HTR-8/SVneo (cell line): Measurements from ENCODE around the gene PALMD.

Experiments used
- DNase-seq: peaks from one replicate; pipeline ENCODE4 v3.0.0; 2011; ENCODE audit warnings: low spot score, mixed read lengths; ENCODE audit not compliant: insufficient read length
- FAIRE-seq: peaks from 2 replicates; lab custom pipeline; 2011; peaks lifted over from hg19 to GRCh38; lab: Jason Lieb, UNC

The PALMD gene

DNA sequence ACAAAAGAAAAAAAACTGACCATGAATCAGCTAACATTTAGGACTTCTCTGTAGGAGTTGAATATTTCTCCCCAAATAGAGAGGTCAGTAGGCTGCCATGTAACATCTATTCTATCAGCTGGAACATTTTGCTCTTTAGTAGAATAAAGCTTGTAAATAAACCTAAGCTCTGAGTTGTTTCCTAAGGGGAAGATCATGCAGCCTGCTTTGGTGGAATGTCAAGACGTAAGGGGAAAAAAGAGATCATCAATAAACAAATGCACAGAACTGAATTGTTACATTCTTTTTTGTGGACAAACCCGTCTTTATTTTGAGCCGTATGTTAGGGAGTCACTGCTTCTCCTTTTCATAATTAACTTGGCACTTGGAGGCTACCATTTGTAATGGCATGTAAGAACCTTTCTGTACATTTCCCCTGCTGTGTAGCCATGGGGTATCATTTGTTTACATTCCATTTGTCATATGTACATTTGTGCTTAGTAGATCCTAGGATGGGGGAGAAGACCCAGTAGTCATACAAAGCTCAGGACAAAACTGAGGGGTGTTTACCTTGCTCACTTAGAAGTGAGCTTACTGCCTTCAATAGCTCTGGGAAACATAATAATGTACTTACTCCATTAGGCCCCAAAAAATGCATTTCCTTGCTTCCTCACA, 10.8 kb upstream of the PALMD start:
- FAIRE-seq, result no peak
- DNase-seq, result no peak

DNA sequence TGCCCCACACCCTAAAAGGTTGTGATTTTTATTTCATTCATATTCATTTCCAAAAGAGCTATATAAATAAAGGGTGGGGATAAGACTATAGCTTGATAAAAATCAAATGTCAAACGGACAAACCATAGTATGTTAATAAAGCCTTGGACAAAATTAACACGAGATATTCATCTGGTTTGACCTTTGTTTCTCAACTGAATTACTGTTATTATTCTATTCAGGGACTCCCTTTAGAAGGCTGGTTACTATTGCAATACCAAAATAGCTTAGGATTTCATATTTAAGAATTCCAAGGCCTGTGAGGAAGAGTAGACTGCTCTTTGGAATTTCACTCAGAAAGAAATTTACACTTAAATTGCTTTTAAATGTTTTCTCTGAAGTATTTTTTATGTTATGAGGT, 10.2 kb upstream of the PALMD start:
- no peak for FAIRE-seq
- DNase-seq, result no peak

DNA sequence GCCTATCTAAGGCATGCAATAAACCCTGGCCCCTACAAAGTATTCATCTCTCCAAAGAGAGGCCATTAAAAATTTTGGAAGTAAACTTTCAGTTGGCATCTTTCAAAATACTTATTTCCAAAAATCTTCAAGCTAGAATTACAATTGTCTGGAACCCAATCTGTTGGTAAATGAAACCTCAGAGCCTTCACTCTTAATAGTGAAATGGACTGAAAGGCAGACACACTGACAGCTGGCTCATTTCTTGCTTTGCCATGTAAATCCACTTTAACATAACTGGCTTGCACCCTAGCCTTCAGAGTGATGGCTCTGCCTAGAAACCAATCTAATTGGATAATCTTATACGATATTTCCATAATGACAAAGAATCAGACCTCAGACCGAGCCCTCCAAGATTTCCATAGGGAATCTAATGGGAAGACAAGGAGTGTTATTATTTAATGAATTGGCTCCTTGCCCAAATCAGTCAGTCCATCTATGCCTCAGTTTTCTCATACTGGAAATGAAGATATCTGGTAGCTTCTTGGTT, 9.2 kb upstream of the PALMD start:
- no peak for FAIRE-seq
- DNase-seq, result no peak

DNA sequence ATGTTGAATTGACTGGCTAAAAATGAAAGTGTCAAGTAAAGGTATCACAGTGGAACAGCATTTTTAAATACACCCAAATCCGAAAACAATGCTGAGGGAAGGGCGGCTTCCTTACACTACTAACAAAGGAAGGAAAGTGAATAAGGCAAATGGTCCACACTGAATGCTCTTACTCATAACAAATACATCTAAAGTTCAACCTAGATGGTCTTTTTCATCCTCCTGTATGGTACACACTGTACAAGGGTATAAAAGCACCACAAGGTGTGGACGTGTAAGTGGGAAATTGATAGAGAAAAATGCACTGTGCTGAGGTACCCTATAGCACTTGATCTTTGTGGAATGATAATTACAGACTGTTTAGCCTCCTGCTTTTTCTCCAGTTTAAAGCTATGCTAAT, 7.1 kb upstream of the PALMD start:
- FAIRE-seq (no peak), DNase-seq (no peak)

DNA sequence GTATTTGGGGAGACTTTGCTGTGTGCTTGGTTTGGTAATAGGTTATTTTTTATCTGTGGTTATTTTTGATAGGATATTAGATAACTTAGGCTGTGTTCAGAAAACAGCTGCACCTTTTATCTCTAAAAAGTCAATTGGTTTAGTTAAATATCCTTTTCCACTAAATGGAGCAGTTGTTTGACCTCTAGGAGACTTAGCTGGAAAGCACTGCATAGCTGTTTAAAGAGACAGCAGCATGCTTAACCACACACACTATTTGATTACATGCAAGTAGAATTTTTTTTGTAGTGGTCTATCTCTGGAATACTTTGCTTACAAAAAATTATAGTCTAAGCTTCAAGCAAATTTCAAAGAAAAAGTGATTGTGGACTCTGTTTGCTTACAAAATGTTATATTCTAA, 6.5 kb upstream of the PALMD start:
- DNase-seq (no peak), FAIRE-seq (no peak)

DNA sequence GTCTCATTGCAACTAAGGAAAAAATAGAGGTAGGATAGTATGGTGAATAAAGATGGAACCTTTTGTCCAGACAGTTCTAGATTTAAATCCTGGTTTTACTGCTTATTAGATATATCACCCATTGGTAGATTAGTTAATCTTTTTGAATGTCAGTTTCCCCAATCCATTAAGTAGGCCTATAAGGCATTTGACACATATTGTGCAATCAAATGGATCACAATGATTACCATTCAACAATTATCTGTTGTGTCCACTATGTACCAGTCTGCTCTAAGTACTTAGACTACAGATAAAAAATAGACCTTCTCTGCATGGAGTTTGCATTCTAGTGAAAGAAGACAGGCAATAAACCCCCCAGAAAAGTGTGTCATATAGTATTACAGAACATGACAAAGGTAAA, 6.0 kb upstream of the PALMD start:
- FAIRE-seq (no peak), DNase-seq (no peak)

DNA sequence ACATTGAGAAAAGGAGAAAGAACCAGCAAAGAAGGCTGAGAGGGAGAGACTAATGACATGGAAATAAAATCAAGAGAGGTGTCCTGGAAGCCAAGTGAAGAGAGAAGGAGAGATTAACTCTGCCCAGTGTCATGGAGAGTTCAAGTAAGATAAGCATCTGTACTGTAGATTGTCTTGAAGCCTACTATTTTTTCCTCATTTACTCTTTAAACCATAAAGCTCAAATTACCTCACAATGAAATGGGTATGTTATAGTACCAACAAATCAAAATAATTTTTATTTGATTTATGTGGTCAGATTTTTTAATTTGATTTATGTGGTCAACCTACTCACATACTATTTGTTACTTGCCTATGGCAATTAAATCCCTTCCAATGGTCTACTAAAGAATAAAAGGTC, 5.2 kb upstream of the PALMD start:
- DNase-seq, result no peak
- no peak for FAIRE-seq

DNA sequence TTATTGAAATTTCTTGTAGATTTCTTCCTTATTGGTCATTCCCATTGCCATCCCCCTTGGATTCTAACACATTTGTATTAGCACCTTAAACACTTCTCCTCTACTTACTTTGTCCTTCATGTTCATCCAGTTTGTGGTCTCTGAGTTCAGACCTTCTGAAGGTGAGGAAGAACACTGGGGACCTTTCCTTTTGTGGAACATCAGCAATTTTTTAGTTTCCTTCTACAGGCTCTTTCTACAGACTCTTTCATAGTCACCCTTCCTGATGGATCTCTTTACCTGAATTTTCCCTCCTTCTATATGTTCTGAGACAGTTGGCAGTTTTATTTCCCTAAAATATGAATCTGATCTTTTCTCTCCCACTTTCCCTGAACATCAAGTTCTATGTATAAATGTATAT, 4.4 kb upstream of the PALMD start:
- no peak for DNase-seq
- FAIRE-seq, result no peak

DNA sequence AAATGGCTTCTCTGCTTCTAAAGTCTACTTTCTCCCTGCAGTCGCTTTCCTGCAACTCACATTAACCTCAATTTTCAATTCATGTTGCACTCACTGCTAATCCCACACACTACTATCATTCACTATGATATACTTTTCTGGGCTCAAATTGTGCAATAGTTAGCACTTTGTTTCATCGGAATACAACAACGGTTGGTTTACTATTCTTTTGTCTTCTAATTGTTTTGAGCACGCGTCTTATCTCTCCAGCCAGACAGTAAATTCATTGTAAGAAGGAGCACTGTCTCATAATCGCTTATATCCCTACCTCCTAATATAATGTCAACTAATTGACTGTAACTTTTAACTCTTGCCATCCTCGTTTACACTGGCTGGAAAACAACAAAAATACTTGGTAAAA, 3.9 kb upstream of the PALMD start:
- no peak for FAIRE-seq
- DNase-seq, result no peak

DNA sequence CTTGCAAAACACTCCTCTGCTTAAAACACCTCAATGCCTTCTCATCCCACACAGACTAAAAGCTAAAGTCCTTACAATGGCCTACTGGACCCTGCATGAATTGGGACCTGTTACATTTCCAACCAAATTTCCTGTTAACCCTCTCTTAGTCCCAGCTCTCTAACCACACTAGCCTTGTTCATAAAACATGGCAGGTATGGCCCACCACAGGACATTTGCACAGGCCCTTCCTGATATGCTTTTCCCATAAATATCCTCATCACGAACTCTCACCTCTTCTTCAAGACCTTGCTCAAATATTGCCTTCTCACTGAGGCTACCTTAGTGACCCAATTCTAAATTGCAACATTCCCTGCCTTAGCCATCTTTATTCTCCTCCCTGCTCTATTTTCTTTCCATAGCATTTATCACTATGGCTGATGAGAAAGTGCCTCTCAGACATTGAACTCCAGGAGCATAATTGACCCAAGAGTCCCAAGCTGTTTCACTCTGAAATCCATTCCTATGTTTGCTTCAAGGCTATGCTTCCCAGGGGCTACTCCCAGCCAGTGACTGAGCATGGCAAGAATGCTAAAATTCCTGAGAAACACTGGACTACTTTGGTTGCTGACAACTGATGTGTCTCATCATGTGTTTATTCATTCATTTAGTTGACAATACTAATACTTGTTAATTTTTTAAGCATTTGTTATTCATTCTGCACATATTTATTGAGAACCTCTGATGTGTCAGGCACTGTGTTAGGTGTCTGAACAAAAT, 2.7 kb upstream of the PALMD start:
- FAIRE-seq, result no peak
- no peak for DNase-seq

DNA sequence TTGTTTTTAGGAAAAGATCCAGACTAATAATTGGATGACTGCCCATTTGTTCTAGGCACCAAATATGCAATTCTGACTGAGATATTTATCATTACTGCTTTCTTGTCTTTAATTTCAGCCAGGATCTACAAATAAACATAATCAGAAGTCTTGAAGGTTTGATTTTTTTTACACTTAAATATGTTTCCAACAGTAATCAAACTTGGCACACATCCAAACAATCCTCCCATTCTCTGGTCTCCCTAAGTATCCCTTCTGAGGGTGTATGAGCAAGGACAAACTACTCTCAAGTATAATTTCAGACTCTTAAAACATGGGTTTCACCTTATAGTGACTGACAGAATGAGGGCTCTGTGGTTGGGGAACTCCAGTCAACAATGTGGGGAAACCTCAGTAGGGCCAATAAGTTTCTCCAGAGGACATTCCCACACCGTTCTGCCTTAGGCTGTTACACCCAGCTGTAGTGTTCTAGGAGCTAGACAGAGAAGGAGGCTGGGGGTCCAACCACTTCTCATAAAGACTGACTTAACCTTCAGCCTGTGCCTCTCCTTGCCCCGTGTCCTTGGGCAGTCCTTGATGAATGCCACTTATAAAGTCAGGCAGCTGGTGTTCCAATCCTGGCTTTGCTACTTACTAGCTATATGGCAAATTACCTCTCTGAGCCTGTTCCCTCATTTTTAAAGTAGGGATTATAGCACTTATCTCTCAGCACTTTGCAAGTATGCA, 1.5 kb upstream of the PALMD start:
- FAIRE-seq, result no peak
- DNase-seq, result no peak

DNA sequence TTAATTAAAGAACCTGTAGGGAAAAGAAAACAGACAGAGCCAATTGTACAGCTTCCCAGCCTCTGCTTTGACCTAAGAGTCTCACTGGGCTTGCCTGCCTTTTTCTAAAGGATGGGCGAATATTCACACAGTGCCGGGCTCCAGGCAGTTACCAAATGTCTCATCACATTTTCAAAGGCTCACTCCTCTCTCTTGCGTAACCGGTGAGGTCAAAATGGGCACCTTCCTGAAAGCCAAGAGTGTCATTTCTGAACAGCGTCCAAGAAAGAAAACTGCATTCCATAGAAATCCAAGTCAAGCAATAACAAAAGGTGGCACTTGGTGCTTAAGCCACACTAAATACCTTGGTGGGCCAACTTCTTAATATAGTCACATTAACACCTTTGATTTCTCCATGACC, 710 bp upstream of the PALMD start:
- FAIRE-seq (no peak), DNase-seq (peak; percentile 19)

DNA sequence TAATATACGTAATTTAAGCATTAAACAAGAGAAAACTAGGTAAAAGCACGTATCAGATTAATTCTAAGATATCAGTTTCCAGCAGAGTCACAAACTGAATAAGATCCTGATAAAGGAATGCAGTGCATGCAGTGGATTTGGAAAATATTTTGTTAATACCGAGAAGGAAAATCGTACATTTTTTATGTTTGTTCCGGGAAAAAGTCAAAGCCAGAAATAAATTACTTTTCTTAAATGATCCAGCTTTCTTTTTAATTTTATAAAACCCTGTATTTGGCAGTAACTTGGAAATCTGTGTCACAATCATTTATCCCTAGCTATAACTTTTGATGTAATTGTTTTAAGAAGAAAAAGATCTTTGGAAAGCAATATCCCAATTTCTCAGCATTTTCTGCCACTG, 955 bp downstream of the PALMD start:
- DNase-seq, result no peak

DNA sequence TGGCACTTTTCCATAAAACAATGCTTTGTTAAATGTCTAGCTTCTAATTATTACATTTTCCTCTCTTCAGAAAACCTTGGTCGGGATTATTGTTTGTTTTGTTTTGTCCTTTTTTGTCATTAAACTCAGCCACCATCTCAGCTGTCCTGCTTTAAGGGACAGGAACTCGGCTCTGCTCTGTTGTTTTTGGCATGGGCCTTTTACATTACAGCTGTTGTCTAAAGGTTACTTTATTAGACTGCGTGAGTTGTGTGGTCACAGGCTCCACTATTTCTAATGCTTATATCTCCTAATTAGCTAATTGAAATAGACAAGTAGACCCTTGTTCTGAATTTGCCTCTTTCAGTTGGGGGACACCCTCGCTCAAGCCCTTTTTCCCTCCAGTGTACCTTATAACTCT, 1.6 kb downstream of the PALMD start:
- FAIRE-seq (no peak), DNase-seq (no peak)

More for the DNA sequence above, 955 bp downstream of the PALMD start:
- FAIRE-seq, result no peak

DNA sequence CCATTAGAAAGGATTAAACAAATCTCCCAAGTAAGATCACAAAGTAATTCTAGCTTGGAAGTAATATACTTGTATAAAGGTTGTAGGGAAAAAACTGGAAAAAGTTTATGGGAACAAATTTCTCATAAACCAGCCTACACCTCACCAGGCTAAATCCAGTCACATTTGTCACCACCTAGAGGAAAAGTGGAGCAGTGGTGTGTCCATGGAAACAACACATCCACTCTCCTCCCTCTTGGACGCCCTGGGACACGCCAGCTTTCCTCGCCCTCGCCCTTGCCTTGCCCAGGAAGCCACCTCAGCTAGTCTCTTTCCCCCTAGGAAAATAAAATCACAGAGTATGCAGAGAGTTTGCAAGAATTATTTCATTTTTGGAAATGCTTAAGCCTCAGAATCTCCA, 2.2 kb downstream of the PALMD start:
- FAIRE-seq (no peak), DNase-seq (no peak)

DNA sequence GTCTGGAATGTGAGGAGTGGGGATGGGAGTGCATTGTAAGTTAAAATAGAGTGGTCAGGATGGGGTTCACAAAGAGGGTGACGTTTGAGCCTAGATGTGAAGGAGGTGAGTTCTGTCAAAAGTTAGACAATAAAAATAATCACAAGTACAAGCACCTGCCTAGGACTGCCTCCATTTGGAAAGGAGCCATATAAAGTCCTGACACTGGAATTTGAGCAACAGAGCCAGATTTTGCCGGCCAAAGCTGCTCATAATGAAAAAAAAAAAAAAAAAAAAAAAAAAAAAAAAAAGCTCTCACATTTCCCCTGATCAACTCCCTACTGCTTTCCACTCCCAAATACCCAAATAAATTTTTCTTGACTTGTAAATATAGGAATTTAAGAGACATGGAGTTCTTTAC, 4.1 kb downstream of the PALMD start:
- FAIRE-seq (no peak), DNase-seq (no peak)

DNA sequence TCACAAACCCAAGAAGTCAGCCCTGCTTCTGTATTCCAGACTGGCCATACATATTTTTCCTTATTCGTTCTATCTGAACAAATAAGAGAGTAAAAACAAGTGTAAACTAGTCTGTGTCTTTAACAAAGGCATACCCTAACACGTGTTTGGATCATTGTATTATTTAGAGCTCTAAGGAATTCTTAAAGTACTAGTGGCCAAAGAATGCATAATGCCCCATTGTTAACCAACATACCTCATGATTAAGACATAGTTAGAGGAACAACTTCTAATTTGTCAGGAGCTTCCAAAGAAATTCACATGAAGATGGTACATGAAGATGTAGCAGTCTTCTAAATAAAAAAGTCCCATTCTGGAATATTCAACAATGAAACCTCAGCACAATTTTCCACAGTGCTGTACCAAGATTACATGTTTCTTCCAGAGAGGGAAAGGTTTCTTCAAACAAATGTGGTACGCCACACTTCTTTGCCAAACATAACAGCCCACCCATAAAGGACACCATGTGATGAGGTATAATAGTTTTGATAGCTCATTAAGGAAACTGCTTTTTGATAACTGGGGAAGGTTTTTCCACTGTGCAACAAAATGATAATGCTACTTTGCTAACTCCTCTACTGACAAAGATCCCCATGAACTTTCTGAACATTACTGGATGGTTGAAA, 5.0 kb downstream of the PALMD start:
- FAIRE-seq, result no peak
- DNase-seq, result no peak

DNA sequence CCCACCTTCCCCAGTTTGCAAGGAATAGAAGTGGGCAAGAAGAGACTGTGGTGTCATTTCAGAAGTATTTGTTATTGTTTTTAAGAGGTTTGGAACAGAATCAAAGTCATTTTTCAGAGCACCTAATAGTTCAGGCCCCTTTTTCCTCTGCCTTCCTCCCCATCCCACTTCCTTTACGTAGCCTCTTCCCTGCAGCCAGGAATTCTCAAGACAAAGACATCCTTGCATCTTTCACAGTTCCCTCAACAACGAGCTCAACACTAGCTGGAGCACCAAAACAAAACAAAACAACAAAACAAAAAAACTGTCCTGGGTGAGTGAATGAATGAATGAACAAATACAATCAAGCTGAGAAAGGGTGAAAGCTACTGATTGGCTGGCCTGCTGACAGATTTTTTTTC, 7.0 kb downstream of the PALMD start:
- FAIRE-seq (no peak), DNase-seq (no peak)

DNA sequence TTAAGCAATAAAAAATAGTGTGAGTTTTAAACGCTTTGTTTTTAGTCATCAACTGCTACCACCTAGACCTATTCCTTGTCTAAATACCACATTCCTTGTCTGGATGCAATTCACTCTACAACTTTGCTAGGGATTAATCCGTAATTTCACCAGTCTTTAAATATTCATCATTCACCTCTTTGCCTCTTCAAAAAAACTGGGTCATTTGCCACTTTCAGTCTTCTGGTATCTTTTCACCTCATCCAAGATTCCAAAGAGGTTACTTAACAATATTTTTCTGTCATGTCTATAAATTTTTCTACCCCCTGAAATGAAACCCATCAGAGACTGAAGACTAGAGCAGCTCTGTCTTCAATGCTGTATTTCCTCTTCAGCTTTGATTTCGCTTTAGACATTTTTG, 9.5 kb downstream of the PALMD start:
- DNase-seq (no peak), FAIRE-seq (no peak)

DNA sequence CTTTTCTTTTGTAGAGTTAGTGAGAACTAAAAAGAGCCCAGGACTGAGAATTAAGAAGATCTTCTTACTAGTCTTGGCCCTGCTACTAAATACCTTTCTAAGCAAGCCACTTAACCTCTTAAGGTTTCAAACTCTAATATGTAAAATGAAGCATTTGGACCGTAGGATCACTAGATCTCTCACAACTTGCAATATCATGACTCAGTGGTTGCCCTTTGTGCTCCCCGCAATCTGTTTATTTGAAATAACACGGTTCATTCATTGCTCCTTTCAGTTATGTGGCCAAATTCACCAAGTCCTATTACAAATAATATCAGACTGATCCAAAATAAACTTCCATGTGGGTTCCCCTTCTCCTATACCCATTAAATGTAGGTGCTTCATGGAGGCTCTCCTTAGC, 10.8 kb downstream of the PALMD start:
- DNase-seq (no peak), FAIRE-seq (no peak)
